SHP77 treated with DMSO at 0.1 percent for 48 hours (cell line): ENCODE results near the gene SHF.
A peak's percentile ranks its signal among the peaks of the same experiment; 100 is the strongest.

Source experiments
- DNase-seq: peaks from one replicate; lab custom pipeline; 2025; lab: John Stamatoyannopoulos, UW

SHF gene

DNA sequence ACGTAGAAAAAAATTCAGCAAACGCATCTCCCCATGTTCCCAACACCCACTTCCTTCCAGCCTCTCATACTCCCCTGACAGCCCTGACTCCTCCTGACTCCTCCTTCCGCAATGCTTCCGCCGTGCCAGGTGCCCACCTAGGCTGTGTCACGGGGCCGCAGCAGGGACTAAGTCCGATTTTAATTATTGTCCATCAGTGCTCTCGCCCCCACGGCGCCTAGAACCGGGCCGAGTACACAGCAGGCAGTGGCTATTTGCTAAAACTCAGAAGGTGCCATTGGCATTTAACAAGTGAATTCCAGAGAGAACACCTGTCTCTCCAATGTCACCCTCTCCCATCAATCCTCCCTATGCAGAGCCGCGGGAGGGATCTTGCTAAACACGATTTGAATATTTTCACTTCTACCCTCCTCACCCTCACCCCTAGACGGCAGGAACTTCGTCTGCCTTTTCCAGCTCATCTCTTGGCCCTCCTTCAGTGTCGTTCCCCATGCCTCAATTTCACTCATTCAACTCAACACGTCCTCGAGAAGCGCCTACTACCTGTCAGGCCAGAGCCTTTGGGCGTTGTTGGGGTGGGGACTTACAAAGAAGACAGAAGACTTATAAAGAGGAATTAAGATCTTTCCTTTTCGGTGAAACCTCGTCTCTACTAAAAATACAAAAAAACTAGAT, 11.5 kb upstream of the SHF start:
- DNase-seq, result no peak

DNA sequence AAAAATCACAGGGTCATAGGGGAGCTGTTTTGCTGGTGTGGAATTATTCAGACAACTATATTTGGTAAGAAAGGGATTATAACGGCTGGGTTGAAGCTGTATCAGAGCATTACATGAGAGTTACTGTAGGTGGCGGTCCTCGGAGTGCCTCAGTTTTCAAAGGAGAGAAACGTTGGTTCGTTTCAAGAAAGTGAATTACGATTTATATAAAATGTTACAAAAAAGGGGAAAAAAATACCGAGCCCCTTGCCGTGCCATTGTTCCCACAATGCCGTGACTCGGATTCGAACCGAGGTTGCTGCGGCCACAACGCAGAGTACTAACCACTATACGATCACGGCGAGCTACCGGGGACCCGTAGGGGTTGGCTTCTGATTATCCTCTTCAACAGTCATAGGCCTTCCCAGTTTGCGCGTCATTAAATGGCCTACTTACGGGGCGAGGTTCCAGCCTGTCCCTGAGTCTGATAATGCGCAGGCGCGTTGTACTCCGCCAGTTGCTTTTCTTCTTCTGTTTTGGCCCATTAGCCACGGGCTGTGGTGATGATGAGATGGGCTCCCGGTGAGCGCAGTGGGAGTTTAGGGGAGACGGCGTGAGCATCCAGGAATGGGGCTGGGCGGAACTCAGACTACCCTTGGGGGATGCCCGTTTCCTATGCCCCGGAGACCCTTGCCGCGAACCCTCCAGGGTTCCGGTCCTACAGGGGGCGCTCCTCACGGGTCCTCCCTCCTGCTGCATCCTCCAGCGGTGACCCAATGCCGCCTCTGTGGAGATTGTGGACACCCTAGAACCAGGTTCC, 10.8 kb upstream of the SHF start:
- peak; percentile 93 for DNase-seq

DNA sequence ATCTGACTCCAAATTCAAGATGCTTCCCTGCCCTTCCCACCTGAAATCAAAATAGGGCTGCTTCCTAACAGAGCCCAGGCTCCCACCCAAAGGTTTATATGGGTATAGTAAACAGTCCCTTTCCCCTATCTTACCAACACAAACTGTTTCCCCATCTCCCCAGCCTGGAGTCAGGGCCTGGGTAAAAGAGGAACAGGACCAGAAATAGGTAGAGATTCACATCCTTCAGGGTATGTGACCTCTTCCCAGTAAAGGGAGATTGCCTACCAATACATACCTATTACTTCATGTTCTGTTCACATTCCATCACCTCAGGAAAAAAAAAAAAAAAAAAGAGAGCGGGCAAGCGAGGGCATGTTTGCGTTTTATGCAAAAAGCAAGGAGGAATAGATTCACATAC, 9.7 kb upstream of the SHF start:
- DNase-seq, result no peak

DNA sequence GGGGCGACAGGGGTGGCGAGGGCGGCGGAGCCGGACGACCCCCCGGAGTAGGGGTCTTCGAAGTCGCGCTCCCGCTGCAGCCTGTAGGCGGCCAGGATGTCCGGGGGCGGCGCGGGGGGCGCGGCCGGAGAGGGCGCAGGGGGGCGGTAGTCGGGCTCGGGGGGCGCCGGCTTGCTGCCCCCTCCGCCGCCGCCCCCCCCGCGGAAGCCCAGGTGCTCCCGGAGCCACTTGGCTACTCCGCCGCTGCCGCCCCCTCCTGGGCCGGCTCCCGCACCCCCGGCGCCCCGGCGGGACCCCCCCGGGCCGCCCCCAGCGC, 230 bp downstream of the SHF start:
- DNase-seq, result no peak

DNA sequence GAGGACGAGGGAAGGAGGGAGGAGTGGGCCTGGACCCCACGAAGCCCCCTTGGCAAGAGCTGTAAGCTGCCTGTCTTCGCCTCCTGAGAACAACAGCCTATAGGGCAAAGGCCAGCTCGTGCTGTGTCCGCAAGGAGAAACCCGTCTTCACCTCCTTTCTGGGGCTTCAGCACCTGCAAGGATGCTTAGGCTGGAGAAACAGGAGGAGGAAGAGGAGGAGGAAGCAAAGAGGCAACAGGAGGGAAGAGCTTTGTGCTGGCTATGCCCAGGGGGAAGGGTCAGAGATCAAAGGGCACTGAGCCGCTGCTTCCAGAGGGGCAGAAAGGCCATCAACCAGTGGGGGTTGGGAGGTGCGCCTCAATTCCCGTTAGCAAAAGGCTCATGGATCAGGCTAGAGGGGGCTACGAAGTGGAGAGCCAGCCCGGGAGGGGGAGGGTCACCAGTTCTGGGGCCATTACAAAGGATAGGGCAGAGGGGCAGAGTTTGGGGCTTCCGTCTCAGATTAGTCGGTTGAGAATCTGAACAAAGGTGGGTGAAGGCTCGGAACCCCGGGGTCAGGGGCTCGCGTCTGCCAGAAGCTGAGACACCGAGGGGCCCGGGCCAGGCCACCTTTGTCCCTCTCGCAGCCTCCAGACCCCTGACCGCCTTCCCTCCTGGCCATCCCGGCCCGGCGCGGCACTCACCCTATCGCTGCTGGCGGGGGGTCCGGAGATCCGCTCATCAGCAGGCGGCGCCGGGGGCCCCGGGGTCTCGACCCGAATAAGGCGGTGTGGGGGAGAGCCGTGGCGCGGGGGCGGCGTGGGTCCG, 792 bp downstream of the SHF start:
- DNase-seq, result no peak

DNA sequence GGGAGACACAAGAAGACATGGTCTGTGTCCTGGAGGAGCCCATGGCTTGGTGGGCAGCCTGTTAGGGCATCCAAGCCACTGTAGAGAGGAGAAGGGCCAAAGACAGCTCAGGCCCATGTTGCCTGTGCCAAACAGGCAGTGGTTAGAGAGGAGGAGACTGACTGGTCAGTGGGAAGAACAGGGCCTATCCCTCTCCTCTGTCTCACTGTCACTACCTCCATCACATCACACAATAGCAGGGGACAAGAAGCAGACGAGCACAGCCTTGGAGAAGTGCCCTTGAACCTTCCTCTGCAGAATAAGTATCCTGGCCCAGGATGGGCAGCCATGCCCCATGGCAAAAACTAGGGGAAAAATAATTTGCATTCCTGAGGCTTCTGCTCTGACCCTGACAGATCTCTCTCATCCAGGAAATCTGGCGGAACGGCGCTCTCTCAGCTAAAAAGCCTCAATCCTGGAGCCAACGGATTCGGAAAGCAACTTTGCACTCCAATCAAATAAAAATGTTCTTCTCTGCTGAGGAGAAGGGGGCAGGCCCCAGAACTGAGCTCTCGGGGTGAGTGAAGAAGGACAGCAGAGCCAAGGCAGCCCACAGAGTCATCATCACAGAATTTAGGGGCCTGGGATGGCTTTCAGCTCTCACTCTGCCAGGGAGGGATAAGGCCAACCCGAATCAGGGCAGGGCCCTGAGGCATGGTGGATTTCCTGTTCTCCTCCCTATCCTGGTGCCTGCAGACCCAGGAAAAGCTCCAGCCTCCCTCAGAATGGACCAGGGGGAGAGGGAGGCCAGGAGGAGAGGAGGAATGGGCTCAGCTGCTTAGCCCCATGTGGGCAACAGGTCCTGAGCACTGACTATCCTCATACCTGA, 1.6 kb downstream of the SHF start:
- DNase-seq, result no peak

DNA sequence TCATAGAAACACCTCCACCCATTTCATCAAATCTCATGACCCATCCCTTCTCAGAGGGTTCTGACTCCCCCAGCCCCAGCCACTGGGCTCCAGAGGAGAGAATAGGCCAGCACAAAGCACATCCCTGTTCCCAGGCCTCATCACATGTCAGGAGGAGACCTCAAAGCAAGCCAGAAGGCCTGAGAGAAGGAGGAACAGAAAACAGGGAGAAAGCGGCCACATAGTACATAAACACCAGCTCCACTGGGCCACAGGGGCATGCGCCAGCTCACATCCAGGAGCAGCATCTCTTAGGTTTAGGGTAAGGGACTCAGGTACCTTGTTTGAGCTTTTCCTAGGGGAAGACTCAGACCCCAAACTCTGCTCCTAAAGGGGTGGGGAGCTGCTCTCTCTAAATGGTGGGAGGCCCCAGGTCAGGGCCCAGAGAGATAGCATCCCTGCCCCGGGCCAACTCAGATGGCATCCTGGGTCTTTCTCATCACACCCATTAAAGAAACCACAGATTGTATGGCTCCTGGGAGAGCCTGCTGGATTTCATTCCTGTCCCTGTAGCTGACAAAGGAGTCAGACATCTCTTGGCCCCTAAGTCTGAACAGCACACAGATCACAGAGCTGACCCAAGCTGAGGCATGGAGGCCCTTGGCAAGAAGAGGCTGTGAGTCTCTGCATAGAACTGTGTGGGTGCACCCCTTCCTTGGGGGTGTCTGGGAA, 2.5 kb downstream of the SHF start:
- DNase-seq, result no peak

DNA sequence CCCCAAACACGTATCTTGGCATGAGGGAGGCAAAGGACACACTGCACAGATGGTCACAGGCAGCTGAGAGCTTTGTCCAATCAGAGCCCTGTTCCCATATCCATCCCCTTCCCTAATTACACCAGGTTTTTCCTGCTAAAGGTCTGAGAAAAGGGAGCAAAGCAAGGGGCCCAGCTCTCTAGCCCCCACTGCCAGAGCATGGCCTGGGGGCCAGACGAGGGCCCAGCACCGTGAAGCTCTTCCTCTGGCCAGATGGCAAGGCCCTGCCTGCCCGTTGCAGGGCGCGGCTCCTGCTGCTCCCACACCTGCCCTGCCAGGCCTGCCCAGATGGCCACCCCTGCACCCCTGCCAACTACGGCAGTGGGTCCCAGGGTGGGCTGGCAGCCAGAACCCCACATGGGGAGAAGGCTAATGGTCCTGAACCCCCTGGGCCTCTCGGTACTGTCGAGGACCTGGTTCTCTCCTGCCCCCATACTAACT, 3.2 kb downstream of the SHF start:
- DNase-seq, result no peak

DNA sequence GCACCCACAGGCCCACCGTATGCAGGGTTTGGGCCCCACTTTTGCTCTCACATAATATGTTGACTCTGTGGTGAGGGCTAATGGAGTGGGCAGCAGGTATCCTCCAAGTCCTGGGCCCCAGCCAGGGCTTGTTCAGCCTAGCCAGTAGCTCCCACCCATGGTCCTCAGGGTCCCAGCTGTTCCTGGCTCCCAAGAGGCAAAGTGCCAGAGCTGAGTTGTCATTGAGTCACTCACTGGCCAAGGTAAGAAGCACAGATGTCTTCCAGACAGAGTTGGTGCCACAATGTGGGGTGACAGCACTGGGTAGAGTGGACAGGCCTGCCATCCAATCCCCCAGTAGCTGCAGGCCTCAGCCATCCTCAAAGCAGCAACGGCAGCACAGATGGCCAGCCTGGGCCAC, 4.3 kb downstream of the SHF start:
- no peak for DNase-seq

DNA sequence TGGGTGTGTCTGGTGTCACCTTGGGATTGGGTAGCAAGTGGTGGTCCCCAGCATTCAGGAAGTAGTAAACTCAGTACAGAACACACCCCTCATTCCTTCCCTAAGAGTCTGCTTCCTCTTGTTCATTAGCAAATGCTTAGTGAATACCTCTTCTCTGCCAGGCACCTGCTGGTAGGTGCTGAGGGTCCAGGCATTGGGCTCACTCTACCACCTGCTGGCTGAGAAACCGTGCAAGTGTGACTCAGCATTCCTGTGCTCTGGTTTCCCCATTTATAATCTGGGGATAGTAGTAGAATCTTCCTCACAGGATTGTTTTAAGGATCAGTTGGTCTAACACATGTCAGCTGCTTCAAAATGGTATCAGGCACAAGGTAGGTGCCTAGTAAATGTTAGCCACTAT, 4.8 kb downstream of the SHF start:
- DNase-seq, result peak; percentile 43

DNA sequence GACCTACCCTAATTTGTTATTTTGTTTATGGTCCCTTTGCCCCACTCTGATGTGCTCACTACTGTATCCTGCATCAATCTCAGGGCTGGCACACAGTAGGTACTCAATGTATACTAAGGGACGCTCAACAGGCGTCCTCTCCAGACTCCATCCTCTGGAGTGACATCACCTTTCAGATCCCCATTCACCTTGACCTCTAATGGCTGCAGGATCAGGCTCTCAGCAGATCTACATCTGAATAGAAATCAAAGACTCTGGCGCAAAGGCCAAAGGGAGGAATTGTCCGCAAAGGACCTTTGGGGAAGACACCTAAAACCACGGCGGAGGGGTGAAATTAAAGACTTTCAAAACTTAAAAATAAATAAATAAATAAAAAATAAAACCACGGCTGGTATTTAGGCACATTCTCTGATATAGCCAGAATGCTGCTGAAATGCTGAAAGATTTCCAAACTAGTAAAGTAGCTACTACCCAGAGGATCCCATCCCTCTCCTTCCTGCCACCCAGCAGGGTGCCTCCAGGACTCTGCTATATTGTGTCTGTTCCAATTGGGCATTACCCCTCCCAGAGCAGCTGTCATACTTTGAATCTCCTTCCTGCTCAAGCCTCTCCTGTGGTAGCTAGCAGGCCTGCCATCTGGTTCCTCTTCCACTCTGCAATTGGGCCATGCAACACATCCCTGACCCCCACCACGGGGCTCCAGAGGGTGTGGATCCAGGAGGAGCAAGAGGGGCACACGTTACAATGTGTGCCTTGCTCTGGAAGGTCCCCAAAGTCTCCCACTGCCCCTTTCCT, 6.1 kb downstream of the SHF start:
- no peak for DNase-seq

DNA sequence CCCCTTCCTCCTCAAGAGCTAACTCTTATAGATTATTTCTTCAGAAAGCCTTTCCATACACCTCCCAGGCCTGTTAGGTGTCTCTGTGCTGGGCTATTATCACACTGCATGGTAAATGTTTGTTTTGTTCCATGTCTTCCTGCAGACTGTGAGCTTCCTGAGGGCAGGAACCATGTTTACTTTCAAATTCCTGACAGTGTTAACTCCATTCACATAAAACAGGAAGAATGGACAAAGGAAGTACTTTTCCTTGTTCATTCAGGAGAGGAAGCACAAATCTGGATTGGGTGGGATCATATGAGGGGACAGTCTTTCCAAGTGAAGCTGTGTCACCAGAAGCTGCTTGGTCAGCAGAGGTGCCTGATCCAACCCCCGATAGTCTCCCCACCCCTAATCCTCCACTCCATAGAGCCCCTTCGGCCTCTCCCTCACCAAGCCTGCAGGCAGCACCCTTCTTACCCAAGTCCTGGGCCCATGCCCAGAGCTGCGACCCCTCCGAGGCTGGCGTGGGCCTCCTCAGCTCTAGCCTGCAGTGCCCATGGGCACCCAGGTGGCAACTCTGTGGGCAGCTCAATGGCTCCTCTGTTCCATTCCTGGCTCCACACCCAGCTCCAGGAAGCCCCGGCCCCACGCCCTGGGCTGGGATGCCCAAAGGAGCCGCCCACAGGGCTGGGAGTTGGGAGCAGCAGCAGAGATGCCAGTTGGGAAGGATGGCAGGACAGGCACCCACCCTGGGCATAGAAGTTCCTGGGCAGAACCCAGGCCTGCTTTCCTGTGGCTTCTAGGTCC, 6.9 kb downstream of the SHF start:
- DNase-seq, result no peak

DNA sequence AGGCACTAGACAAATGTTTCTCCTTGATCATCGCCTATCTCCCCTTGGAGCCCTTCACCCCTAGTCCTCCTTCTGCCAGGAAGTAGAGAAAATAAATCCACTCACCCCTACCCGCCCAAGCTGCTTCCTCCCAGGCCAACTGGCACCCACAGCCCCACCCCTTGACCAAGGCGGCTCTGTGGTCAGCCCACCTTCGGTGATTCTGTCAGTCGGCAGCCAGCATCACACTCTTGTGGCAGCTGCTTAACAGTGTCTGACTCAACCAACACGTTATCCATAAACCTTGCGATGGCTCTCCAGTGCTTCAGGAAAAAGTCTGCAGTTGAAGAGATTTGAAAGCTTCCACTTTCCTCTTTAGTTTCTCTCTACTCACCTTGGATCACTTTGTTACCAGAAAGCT, 7.6 kb downstream of the SHF start:
- DNase-seq, result no peak

DNA sequence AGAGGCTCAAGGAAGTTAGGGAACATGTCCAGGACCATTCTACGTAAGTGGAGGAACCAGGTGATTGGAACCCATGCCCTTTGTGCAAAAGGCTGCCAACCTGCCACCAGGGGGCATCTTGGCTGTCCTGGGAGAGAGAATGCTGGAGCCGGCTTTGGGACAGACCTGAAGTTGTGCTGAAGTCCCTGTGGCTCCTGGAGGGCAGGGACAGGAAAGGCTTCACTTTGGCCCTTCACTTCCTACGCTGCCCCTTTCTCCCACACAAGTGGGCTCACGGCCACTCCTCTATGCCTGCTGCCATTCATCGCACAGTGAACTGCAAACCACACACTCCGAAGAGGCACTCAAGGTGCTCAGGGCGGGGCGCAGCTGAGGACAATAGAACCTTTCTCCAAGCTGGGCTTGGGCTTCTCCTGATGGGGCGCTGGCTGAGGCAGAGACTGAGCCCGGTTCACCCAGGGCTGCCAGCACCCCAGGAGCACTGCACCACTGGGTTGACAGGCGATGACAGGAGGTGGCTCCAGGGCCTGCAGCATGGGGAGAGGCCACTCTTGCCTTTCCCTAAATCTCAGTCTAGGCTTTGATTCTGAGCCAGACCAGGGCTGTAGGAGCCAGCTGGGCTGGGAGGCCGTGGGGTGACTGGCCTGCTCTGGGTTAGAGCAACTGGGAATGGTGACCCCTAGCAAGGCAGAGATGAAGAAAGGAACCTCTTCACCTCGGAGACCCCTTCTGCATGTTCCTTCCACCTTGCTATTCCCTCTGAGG, 8.4 kb downstream of the SHF start:
- no peak for DNase-seq

DNA sequence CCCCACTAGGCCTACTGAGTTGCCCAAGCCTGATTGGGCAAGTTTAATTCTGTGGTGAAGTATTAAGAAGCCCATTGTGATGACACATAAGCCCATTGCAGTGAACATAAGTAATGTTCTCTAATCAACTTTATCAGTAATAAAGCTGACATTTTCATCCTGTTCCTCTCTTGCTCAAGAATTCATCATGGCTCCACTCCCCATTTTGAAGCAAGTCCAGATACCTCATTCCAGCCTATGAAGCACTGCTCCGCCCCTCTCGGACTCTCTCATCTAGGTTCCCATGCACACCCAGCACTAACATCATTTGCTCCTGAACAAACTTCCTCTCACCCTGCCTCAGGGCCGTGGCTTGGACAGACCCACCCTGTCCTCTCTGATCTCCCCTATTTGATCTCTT, 10.5 kb downstream of the SHF start:
- DNase-seq, result no peak

DNA sequence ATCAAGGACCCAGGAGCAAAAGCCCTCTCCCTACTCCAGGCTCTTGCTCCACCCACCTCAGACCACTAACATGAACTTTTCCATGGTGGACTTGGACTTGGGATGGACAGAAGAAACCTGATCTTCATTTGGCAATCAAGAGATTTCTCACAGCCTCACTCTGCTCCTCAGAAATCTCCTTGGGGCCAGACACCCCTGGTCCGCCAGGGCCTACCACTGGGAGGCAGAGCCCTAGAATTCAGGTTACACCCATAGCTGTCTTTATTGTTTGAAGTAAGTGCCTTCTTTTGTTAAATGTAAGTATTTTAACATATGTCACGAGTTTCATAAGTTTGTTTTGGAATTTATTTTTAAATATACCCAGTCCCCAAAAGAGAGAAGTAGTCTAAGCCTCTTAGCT, 13.2 kb downstream of the SHF start:
- no peak for DNase-seq

DNA sequence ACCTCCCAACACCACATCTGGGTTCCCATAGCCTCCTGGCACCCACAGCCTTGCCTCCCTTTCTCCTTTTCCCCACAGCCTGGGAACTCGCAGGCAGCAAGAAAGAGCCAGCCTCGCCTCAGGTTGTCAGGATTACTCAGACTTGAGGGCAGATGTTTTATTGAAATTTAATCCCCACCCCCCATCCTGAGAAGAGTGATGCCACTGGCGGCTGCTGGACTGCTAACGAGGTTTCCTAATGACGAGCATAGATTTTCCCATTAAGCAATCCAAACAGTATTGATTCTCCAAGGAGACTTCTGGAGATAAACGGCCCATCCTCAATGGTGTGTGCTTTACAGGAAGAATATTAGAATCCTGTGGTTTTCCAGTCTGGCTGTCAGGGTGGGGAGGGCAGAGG, 13.7 kb downstream of the SHF start:
- DNase-seq, result no peak

DNA sequence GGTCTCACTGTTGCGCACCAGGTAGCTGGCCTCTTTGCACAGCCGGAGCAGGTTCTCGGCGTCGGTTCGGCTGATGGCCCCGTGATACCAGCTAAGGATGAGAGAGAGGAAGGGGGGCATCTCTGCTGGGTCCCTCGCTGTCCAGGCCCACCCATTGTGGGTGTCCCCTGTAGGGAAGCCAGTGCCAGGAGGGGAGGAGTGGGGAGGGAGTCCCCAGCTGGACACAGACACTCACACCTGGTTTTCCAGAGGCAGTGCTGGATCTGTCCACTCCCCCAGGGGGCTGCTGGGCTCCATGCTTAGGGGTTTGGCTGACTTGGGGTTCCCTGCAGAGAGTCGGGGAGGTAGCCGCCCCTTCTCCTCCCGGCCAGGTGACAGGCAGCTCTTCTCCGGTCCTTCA, 15.9 kb downstream of the SHF start:
- no peak for DNase-seq
